ENCODE measurements around the gene NALCN.

Gene NALCN

DNA sequence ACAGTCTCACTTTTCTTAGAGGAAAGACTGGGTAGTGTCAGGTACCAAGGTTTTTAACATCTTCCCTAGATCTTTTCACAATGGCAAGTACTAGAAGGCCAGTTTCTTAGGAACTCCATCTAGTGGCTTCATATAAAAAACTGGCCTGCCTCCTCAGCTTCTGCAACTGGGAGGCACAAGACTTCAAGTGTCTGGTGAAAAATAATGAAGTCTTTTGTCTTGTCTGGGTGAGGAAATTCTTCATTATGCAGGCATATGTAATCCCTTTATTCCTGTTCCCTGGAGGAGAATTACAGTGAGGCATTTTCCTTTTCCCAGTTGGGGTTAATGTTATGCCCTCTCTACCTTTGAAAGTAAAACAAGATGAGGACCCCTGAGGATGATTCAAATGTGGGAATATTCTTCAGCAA is 300.5 kb downstream of the NALCN start:
- no peak for DNase-seq

DNA sequence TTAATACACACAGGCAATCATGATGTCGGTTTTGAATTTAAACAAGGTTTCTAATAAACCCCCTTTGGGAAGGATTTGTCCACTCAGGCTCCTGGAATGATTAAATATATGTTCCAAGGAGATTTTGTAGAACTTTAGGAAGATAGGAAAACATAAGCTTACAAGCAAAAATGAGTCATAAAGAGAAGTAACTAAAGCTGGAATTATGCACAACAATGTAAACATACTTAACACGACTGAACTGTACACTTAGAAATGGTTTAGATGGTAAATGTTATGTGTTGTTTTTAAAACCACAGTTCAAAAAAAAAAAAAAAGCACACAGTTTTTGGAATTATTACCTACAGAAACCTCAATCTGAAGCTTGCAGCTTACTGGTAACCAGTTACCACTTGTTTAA is 304.4 kb downstream of the NALCN start:
- no peak for DNase-seq

DNA sequence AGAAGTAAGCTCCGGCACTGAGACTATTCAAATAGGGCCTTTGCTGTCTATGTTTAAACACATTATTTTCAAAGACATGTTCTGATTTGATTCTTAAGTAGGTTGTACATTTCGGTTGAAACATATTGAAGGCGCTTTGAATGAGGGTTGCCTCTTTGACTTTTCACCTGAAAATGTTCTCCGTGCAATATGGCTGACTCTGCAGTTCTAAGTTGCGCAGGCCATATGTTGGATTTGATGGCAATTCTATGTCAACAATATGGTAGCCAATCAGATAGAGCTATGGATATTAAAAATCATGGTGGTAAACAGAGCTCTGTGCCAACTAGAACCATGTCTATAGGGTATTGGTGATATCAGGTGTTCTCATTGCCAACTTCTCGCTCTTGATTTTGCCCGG is 307.3 kb downstream of the NALCN start:
- DNase-seq = no peak

DNA sequence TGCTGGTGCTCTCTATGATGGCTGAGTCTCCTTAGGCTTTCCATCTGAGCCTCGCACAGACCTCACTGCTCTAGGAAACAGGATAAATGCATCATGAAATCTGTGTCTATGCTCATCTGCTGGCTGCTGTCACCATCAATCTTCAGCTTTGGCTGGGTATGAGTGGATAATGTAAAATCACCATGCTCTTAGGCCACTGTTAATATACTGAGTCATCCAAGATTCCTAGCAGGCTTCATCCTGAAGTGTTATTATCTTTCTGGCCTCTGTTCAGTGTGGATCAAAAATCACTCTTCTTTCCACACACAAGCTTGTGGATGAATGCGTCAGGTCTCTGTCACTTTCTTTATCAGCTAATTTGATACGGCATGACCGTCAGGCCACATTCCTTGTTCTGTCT is 317.4 kb downstream of the NALCN start:
- no peak for DNase-seq

DNA sequence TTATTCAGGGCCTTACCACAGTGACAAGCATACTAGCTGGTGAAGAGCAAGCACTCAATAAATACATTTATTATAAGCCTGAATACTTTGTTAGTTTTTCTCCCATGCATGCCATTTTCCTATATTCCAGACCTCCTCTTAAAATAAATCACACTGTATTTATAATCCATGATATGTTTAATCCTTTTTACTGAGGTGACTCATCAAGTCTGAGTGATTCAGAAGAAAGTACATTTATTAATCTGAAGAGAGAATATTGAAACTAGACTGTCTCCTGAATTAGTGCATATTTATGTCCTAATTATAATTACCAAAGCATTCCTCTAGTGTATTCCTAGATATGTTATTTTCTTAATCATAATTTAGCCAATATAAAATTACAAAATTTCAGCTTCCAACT is 323.3 kb downstream of the NALCN start:
- DNase-seq = no peak

DNA sequence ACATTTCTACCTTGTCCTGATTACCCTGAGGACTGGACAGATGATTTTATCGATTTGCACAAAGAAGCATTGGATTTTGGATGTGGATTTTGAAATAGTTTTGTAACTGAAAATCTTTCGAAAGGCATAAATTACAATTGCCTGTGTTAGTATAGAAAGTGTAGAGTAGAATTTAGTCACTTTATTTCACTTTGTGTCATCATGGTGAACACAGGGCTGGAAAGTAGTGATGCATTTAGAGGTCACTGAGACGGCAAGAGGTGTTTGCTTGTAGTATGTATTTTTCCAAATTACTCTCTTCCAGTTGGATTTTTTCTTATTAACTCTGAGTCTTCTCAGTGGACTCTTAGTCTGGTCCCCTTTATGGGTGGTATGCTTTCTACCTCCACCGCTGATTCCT is 326.0 kb downstream of the NALCN start:
- DNase-seq = no peak

DNA sequence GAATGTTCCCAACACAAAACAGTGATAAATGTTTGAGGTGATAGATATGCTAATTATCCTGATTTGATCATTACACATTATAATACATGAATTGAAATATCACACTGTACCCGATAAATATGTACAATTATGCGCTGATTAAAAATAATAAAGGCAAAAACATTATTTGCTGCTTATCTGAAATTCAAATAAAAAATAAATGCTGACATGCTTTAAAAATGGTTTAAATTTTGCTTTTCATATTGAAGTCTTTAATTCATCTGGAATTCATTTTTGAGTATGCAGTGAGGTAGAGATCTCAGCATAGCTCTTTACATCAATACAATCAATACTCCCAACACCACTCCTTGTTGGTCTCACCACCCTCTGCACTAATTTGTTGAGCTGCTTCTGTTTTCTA is 330.8 kb downstream of the NALCN start:
- no peak for DNase-seq

DNA sequence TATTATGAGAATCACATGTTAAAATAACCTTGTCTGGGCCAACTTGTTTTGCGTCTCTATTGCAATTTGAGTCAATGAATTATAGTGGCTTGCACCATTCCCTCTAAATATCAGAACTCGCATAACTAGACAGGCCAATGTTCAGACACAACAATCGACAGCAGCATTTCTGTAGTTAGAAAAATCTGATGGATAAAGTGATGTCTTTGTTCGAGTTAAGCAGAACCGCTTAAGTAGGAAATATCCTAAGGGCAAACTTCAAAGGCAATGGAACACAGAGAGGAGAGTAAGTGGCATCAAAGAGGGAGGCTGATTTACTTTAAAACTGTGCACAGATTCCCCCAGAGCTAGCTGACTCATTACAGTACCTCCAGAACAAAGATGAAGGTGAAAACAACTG is 333.9 kb downstream of the NALCN start:
- DNase-seq = no peak

DNA sequence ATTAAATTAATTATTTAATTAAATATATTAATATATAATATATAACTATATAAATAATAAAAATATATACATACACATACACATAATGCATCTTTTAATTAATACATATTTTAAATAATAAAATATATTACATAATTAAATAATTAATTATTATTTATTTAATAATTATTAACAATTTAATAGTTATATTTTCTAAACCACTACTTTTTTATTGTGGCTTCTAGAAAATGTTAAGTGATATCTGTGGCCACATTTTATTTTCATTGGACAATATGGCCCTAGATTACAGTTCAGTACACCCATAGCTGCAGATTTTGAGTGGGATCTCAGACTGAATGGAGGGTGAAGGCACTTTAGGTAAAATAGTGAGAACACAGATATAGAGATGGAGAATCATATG is 335.7 kb downstream of the NALCN start:
- DNase-seq = no peak

DNA sequence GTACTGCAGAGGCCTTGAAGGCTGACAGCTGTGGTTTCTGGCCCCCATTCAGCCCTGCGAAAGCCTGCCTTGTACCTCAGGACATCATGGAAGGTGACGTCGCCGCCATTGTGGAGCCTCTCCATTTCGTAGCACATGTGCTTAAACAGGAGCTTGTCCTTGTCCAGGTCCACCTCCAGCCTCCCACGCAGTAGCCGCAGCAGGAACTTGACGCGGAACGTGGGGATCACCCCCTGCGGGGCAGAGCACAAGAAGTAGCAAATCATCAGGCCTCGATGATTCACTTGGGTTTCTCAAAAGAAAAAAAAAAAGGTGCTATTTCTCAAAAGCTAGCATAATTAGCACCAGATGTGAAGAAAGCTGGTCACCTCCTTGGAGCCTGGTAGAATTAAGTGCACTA is 351.0 kb downstream of the NALCN start:
- DNase-seq = no peak

DNA sequence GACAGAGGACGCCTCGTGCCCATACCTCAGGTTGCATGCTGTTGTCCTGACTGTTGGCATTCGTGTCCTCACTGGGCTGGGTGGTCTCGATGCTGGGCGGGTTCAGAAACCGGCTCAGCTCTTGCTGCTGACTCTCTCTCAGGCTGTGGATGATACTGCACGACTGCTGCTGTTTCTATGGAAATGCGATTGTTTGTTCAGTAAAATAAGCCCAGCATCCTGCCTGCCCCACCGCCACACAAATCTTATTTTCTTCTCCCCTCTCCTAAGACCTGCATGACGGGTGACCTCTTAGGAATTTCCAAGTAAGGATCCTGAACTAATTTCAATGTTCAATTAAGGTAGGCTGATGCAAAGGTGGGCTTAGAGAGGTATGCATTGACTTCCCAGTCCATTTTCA is 356.5 kb downstream of the NALCN start:
- DNase-seq = no peak

DNA sequence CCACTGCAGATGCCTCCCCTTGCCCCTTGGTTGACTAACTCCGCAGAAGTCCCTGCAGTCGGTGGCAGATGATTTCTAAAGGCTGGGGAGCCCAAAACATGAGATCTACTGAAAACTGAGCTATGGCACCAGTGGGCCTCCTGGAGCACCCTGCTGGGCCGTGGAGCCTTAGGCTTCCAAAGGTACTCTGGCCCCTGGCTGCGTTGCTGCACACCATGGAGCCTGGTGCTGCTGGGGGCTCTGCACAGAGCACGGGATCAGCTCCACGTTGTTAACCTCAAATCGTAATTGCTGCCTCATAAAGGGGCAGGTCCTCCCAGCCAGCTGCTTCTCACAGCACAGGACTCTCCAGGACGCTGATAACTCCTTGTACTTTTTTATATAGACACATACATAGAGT is 357.5 kb downstream of the NALCN start:
- no peak for DNase-seq

DNA sequence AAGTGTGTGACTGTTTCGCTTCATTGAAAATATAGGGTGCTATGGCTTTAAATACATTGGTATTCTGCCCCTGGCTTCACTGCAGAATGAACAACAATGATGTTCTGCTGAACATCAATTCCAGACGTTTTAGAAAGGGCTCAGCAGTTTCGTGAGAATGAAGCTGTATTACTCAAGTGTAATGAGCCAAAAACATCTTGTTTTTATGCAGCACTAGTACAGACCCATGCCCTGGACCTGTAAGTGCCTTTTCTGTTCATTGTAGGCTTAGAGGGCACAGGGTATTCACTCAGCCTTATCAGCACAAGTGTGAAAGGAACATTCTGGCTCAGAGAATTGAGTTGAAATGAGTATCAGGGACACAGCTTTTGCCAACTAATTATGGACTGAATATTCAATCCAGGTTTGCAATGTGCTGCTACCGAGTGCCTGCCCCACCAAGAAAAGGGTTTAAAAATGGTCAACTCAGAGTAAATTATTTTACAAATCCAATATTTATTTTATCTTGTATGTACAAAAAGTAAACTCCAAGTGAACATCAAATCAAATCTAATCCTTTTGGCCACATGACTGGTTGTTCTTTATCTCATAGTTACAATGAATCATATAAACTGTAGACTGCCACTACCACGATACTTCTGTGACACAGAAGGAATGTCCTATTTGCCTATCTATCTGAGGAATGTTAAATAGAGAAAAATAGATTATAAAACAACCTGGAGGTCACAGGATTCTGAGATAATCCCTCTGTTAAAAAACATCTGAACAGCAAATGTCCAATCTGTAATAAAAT is 362.8 kb downstream of the NALCN start:
- DNase-seq = no peak

DNA sequence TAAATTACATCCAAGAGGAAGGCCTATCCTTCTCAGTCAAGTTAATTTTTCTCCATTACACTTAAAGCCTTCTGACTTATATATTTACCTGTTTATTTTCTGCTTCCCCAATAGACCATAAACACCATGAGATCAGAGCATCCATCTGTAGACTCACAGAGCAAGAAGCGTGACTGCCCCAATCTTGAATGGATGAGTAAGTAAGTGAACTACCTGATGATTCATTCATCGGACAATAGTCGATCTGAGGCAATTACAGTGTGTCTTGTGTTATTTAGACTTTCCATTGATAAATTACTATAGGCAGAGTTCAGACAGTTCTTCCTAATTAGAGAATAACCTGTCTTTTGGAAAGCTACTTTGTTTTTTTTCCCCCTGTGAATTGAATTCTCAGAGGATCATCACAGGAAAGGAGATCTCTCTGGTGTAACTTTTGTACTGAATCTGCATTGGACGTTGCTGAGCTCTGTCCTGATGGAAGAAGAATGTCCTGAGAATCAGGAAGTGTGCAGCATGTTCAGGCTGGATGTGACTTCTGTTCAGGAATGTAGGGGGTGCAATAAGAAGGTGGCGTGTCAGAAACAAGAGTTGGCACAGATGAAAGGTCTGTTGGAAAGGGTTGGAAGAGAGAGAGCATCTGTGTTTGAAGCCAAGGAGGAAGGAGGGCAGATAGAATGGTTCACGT is 367.0 kb downstream of the NALCN start:
- DNase-seq = no peak

DNA sequence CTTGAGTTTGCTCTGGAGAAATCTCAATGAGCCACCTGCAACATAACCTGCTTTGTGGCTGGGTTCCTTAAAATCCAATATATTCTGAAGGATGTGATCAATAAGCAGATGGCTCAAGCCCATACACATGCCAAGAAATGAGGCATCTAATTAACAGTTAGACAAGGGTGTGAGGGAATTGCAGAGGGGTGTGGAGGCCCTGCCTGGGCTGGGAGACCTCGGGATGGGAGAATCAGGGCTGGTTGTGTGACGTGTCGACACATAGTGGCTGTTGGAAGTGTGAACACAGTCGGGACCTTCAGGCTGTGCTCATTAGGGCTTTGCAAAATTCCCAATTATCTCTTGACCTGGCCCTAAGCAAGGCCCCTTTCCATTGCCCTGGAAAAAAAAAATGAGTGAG is 379.8 kb downstream of the NALCN start:
- DNase-seq = no peak

DNA sequence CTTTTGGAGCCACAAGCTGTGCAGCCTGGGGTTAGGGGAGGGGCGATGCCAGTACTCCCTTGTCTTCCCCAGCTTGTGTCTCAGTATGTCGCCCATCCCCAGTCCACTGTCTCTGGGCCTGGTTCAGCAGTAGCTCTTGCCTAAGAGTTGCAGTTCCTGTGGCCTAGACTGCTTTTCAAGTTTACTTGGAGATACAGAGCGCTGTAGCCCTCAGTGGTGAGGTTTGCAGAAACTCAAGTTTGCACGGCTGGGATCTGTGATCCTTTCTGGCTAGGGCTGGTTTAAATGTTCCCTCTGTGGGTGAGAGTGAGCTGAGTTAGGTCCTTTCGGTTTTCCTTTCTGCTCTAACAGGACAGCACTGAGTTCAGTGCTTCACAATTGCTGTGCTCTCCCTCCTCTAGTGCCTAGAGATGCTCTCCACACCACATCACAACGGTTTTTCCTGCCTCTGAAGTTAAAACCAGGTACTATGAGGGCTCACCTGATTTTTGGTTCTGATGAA is 381.1 kb downstream of the NALCN start:
- DNase-seq = no peak

DNA sequence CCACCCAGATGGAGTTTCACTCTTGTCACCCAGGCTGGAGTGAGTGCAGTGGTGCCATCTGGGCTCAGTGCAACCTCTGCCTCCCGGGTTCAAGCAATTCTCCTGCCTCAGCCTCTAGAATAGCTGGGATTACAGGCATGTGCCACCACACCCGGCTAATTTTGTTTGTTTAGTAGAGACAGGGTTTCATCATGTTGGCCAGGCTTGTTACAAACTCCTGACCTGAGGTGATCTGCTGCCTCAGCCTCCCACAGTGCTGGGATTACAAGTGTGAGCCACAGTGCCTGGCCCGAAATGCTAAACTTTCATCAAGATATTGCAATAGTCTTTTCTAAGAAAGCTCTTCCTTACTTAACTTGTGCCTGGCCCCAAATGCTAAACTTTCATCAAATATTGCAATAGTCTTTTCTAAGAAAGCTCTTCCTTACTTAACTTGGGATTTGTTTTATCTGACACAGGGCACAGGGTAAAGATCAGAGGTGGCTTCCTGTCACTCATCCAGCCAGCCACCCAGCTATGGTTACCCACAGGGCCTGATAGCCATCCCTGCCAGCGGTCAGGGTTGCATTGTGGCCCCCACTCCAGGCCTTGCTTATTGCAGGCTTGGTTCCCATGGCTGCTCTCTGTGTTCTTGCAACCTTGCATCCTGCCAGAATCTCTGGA is 389.4 kb downstream of the NALCN start:
- no peak for DNase-seq

DNA sequence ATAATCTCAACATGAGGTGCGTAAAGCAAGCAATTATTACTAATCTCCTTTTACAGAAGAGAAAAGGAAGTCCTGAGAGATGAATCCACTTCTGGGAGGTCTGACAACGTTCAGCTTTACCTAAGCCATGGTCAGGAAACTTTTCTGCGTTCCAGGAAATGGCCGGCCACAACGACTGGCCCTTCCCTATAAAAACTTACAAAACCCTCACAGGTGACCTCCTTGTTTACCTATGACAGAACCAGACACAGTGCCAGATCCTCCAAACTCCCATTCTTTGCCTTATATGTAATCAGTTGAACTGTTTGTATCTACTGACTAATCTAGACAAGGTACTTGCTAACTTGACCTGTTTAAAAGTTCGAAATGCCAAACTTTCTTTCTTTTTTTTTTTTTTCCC is 390.0 kb downstream of the NALCN start:
- DNase-seq = no peak

DNA sequence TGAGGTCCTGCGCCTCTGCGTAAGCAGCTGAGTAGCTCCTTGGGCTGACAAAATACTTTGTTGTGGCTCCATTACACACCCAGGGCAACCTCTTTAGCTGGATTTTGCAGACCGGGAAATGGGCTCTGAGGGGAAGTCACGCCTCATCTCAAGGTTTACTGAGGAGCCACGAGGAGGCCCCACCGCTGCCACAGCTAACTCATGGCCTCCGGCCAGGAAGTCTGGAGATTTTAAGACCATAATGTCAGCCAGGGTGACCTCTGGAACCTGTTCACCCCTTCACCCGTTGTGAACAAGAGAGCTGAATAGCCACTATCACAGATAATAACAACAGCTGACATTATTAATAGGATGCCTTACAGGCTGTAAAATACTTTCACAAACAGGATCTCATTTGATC is 390.4 kb downstream of the NALCN start:
- no peak for DNase-seq

DNA sequence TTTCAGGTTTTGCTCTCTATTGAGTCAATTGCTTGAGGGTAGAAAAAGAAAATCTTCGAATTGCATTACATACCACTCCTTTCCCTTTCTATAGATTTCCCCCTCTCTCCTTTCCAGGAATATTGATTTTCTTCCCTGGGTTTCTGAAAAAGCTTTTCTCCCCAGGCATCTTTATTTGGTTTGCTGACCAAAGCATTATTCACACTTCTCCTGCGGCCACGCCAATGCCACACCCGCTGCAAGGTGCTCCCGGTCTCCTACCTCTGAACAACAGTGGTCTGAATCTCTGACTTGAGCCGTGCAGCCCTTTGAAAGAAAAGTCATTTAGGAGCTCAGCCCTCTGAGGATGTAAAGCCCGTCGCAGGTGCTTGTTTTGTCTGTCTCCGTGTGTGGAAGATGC is 390.8 kb downstream of the NALCN start:
- no peak for DNase-seq

DNA sequence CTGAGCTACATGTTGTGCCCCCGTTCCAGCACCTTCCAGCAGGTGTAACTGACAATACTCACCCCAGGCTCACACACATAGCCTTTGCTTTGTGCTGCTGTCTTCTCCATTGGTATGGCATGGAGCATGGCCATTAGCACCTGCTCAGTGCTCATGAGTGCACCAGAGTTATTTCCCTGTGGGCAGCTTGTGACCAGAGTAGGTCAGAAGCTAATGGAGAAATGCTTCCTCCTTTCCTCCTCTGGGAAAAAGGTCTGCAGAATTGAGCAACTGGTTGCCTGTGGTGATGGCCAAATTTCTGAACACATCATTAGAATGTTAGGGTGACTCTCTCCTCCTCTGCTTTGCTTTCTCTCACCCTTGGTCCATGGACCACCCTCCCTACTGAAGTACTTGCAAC is 397.2 kb downstream of the NALCN start:
- no peak for DNase-seq

DNA sequence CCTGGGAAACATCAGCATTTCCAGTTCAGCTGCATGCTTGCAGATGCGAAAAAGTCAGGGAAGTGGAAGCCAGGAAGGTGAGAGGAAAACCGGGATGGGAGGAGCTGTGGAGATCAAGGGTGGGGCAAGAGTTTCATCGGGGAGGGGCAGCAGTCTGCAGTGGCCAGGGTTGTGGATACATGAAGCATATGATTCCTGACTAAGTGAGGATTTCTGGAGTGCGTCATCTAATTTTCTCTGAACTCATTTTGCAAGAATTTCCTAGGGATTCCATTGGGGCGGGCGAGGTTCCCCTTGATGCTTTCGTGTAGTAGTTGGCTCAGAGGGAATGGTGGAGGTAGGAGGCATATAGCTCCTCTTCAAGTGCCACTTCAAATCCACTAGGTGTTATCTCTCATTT is 397.6 kb downstream of the NALCN start:
- DNase-seq = no peak

DNA sequence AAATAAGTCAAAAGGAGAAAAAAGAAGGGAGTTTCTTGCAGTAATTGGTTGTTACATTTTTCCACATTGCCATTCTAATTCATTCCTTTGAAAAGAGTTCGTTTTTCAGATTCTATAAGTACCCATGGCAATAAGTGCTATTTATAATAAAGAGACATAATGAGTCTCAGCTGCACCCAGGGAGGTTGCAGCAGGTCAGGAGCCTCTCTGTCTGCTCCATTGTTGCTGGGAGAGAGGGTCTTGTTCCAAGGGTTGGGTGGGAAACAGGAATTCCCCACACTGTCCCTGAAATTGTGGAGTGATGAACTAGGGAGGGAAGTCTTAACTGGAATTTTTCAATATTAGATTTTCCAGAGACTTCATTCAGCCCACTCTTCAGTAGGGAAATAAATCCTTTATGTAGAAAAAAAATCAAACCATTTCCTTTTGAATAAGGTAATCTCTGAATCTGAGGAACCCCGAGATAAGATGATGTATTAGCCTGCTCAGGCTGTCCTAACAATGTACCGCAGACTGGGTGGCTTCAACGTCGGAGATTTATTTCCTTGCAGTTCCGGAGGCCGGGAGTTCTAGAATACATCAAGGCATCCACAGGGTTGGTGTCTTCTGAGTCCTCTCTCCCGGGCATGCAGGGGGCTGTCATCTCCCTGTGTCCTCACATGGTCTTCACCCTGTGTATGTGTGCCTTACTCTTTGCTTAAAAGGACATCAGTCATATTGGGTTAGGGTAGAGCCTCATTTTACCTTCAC is 399.0 kb downstream of the NALCN start:
- DNase-seq = no peak

All from NCI-H1930 (cell line).